Activated T-cell treated with anti-CD3 and anti-CD28 coated beads, Interleukin-2, amount 50 U/mL, for 48 hours (primary cell): Measurements from ENCODE around the gene HEYL.

Source experiments
- DNase-seq, 2 experiments: peaks; one replicate each; pipeline ENCODE4 v3.0.0-alpha.2; 2020

The HEYL gene

DNA sequence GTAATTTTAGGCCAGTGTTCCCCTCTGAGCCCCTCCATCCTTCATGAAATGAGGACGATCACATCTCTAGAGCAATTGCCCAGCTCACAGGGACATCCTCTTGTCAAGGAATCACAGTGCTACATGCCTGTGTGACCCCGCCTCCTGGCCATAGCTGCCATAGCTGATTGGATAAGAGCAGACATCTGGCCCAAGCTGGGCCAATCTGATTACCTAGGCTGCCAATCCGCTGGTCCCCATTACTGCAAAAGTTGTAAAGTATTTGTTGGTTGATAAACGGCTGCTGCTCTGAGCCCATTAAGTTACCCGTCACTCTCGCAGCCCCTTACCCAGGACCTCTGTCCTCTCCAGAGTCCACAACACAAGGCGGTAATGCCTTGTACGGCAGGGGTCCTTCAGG lies 24.1 kb upstream of the HEYL start:
- DNase-seq = no peak

DNA sequence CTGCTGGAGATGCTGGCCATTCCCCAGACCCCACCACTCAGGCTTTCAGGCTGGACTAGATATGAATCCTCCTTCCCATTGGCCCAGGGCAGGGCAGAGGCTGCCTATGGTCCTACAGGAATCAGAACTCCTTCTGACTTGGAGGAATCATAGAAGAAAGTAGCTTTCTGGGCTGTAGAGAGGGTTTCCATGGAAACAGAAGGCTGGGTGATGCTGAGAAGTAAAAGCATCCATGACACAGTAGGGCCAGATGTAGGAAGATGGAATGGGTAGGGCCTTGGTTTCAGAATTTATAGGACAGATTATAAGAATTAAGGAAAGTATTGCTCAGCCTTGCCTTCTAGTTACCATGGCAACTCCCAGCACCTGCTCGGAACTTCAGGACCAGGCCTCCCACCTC lies 23.4 kb upstream of the HEYL start:
- DNase-seq = no peak

DNA sequence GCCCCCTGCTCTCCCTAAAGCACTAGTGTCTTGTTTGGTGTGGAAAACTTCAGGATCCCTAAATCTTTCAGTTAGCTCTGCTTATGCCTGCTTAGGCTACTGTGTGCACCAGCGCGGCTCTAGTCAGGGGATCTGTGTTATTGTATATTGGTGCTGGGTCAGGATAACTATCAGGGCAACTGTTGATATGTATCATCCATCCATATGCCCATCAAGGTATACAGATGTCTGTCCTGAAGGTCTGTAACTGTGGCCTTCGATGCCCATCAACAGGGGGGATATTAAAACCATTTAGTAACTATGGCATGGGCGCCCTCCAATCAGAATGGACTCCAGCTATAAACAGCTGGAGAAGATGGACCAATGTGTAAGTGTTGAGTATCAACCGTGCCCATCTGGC lies 20.1 kb upstream of the HEYL start:
- no peak for DNase-seq

DNA sequence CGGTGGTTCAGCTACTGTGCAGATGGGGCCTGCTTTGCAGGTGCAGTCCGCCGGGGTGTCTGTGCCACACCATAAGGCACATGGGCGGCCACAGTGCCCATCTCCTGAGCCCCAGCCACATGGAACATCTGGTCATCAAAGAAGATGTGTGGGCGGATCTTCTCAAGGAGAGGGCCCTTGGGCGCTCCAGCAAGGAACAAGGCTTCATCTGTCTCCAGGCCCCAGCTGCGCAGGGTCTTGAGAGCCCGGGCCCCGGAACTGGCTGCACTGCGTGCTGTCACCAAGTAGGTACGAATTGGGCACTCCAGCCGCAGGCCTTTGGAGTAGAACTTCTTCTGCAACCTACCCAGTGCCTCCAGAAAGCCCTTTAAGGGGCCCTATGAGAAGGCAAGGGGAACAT lies 19.7 kb upstream of the HEYL start:
- DNase-seq = no peak

DNA sequence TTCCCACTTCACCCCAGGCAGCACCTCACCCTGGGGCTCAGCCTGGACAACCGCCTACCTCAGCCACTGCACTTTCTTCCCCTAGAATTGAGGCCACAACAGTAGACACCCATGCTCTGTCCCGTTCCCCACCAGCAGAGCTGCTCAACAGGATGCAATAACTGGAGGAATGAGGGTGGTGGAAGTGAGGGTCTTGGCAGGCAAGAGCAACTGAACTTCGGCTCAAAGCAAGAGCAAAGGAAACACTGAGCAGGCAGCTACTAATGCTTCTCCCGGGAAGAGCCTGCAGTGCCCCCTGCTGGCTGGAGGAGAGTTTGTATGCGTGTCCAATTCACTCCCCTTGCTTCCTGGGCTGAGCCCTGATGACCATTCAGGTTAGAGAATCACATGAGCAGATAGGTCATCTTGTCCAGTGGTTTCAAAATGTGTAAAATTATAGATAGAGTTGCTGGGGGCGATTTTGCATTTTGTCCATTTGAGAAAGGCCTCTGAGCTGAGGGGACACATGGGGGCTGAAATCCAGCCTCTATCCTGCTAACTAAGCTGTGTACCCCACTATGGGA lies 18.6 kb upstream of the HEYL start:
- peak; percentile 81 to 82 for DNase-seq

DNA sequence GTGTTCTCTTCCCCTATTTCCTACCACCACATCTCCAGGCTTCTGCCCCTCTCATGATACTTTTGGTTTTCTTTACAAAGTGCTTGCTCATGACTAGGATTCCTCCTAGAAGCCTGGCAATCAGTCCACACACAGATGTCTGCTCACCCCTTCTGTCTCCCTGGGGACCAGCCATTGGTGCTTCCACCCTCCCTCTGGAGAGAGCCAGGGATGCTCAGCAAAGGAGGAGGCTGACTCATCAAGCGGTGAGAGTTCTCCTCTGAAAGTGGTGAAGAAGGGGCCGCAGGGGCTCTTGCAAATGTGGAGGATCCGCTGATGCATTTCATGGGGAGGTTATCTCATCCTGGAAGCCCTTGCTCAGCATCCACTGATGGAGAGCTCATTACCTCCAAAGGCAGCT lies 18.0 kb upstream of the HEYL start:
- DNase-seq = no peak

DNA sequence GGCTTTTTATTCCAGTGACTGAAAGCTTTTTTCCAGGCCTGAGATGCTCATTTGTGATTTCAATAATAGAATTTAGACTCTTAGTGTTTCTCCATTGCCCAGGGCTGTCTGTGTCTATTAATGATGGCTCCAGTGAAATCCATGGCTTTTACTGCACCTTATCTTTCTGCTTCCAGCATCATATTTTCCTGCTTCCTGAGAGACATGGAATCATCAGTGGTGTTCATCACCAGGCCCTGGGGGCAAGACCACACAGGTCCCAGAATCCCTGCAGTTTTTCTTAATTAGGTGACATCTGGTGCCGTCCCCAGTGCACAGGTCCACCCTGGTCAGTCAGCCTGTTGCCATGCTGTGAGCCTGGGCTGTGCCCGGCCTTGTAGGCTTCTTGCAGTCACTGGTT lies 16.9 kb upstream of the HEYL start:
- DNase-seq = no peak

DNA sequence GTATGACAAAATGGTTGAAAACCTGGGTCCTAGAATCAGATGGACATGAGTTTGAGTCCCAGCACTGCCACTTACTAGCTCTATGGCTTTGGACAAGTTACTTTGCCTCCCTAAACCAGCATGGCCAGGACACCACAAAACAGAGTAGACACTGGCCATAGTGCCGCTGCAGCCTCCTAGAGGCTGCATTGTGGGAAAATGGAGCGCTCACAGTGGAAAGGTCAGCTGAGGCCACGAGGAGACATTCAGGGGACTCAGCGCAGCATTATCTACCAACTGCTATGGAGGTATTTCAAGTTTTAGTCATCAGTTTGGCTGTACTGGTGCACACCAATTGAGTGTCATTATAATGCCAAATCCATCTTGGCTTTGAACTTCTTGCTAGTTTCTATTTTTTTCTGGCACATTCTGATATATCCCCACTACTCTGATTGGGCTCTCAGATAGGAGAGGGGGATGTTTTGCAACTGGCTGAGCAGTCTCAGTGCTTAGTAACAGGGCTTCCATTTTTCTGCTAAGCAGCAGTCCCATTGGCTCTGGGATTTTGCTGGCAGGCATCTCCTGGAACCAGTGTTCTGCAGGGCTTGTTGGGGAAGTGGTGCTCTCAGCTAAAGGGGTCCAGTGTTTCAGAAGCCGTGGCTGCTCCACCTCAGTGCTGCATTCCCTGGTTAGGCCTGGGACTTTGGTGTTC lies 16.3 kb upstream of the HEYL start:
- DNase-seq = no peak

DNA sequence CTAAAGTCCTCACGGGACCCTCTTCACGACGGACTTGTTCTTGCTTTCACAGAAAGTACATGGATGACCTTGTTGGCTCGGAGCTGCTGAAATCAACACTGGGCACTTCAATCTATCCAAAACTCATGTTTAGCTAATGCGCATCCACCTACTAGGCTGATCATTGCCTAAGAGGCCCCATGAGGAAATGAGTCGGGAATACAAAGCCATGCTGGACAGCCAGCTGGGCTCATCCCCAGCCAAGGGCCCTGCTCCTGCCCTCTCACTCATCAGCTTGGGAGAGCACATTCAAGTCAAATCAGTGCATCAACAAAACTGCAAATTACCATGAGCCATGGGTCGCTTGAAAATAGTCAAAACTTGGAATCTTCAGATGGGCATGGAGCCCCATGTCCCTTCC lies 14.8 kb upstream of the HEYL start:
- no peak for DNase-seq

DNA sequence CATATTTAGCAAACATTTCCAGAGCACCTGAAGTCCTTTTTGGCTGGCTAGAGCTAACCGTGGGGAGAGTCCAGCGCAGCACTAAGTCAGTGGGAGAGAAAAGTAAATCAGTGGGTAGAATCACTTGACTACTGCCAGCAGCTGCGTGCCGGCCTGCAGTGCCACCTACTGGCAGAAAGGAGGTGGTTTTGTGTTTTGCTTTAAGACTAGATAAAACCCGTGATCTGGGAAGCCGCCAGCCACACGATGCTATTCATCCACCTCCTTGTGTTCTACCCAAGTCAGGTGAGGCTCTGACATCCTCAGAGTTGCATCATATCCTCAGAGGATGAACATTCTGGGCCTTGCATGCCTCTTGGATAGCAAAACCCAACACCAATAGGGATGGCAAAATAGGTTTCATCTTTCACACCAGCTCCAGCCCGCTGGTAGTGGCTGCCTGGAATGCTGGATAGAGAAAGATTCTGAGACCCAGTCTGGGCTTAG lies 14.1 kb upstream of the HEYL start:
- DNase-seq = peak; percentile 83 to 84

DNA sequence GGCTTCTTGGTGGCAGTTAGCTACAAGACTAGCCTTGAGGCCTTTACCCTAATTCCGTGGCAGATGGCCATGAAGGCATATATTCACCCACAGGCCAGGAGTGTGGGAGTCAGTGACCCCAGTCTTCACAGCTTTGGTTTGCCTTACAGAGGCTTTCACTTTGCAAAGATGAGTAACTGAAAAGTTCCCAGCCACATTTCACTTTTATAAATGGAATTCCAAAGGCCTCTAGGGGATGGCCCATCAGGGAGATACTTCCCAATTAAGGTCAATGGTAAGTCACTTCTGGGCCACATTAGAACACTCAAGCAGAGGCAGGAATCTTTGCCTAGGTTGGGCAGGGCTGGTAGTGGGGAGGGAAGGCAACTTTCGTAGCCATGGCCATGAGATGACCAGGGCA lies 13.1 kb upstream of the HEYL start:
- DNase-seq = no peak

DNA sequence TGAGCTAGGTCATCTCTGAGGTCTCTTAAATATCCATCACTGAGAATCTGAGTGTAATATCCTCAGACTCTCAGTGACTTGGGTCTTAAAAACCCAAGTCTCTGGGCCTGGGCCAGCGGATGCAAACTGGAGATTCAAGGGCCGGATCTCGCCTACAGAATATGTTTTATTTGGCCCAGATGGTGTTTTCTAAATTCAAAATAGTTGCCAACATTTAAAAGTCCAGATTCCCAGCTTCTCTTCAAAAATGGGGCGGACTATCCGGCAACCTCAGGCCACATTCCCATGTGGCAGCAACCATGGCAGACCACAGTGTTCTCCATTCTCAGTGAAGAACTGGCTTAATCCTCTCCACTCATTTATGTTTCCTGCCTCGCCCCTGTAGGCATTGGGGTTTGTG lies 12.7 kb upstream of the HEYL start:
- no peak for DNase-seq

DNA sequence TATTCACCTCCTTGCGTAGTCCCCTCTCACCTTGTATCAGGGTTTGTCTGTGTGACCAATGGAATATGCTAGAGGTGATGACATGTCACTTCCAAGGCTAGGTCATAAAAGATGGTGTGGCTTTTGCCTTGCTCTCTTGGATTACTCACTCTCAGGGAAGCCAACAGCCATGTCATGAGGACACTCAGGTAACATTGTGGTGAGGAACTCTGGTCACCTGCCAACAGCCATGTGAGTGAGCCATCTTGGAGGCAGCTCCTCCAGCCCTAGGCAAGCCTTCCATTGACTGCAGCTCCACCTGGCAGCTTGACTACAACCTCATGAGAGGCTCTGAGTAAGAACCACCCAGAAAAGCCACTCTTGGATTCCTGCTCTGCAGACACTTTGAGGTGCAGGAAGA lies 11.0 kb upstream of the HEYL start:
- no peak for DNase-seq

DNA sequence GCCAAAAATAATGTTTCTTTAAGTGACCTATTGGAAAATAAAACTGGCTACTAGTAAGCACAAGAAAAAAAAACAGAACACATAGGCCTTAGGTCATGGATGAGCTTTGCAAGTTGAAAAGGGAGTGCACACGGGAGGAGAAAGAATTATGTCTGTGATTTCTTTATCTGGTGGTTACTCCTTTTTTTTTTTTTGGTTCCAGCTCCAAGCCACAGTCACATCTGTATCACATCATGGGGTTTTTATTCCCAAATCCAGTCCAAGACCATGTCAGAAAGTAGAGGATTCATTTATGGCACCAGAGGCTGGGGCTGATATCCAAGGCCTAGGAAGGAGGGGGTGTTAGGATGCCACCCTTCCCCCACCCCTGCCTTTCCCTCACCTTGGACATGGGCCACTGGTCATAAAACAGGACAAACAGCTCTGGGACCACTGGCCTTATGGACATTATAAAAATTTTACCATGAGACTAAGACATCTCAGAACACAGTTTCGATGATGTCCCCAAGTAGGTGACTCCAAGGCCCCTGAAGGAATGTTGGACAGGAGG lies 10.3 kb upstream of the HEYL start:
- DNase-seq = no peak

DNA sequence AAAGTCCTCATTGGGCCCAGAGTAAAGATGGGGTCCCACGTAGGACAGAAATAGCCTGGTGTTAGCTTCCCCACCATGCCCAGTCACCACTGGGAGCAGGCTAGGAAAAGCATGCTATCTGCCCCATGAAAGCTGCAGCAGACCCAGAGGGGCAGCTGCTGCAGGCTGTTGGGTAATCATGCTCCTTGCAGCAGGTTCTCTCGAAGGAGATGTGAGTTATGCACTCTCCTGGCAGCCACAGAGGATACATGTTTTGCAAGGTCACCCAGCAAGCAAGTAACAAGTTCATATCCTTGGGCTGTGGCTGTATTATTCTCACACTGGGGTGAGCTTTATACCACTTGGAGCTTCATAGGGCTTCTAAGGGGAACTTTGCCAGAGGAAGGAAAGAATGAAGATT lies 9.1 kb upstream of the HEYL start:
- no peak for DNase-seq

DNA sequence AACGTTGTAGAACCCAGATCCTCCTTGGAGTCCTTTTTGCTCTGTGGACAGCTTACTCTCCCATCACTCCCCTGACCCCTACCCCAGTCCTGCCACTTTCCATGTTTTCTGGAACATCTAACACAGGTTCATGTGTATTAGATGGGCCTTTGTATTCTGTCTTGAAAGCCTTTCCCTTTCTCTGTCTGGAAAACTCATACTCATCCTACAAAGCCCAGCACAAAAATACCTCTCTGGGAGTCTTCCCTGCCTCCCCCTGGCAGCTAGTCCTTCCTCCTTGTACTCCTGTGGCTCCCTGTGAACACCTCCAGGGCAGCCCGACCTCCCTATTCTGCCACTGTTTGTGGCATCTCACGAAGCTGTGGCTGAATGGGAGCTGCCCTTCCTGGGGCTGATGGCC lies 7.8 kb upstream of the HEYL start:
- DNase-seq = no peak

DNA sequence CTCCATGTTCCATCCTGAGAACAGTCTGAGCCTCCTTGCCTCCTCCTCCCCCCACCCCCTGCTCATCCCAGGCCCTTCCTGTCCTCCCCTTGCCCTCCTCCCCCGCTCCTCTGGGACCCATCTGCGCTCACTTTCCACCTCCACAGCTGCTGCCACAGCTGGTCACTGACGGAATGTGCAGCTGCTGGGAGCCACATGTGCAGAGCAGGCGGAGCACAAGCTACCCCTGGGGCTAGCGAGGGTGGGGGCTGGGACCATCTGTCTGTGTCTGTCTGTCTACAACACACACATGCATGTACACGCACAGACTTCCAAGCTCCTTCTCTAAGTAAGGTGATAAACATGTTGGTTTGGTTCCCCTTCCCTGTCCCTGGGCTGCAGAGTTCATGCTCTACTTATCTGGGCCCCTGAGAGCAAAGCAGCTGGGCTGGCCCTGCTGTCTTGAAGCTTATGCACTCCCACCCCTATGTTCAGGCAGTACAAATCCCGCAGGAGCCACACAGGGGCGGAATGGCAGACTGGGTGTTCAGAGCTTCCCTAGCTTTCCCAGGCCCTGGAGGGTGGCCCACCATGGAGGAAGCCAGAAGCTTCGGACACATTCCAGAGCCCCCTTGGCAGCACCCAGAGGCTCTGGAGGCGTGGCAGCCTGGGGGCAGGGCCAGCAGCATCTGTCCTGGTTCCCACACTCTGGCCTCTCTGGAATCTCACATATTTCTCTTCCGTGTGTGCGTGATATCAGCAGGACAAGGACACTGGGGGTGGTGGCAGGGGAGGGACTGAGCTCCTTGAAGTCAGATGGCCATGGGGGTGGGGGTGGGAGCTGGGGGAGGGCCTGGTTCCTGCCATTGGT lies 7.0 kb upstream of the HEYL start:
- DNase-seq = no peak

DNA sequence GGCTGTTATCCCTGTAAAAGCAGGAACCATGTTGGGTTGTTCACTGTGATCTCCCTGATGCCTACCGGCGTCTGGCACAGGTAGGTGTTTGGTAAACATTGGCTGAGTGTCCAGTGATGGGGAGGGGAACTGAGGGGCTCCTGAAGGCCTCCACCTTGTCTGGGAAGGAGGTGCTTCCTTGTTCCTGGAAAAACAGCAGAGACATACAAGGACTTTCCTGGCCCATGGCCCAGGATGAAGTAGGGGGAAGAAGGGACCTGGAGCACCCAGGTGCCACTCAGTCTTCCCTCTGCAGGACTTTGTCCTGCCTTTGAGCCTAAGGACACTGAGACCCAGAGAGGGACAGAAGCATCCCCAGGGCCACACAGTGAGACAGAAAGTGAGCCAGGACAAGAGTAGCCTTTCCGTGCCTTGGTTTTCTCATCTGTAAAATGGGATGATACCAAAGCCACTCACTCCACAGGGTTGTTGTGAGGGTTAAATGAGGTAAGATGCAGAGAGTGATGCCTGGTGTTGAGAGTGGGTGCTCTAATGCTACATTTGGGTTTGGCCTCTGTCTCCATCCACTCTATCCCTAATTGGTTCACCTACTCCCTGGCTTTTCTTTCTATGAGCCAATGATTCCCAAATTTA lies 6.1 kb upstream of the HEYL start:
- DNase-seq = no peak

DNA sequence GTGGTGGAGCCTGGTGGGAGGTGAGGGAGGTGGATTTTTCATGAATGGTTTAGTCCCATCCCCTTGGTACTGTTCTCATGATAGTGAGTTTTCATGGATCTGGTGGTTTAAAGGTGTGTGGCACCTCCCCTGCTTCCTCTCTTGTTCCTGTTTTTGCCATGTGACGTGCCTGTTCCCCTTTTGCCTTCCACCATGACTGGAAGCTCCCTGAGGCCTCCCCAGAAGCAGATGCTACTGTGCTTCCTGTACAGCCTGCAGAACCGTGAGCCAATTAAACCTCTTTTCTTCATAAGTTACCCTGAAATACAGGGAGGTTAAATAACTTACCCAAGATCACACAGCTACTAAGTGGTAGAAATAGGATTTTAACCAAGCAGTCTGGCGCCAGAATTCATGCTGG lies 4.3 kb upstream of the HEYL start:
- no peak for DNase-seq

DNA sequence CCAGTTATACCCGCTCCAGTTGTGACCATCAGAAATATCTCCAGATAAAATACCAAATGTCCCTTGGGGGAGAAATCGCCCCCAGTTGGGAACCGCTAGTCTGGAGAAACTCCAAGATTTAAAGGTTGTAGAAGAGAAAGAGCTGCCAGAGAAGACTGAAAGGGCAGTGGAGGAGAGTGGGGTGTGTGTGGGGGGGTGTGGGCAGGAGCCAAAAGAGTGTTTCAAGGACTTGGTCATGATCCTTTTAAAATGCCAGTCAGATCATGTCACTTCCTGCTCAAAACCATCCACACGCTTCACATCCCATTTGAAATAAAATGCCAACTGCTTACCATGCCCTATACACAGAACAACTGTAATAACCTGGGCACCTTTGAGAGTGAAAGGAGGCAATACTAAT lies 3.4 kb upstream of the HEYL start:
- DNase-seq = no peak

DNA sequence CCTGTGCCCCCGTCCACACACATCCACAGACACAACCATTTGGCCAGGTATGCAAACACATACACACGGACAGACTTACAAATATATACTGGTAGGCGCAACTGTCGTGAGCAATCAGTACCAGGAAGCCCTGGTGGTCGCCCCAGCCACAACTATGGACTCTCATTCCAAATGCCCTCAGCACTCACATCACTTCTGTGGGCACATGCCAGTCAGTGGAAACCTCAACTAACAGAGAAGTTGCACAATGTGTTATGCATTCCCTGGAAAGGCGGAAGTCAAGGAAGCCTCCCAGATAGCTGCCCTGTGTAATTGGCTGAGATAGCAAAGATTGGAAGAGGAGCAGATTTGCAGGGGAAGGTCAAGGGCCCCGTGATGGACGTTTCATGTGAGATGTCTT lies 1.4 kb upstream of the HEYL start:
- no peak for DNase-seq

DNA sequence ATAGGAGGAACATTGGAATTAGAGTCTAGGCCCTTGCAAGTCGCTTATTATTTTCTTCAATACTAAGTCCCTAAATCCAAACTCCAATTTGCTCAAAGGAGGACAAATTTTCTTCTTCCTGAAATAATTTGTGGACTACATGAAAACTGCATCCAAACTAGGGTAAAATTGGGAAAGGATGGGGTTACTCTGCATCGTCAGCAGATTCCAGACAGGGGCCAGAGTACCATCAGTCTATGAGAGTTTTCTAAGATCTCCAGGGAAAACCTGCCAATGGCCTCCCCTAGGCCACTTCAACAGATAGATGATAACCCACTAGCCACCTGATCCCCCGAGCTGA lies 508 bp downstream of the HEYL start:
- DNase-seq = no peak

DNA sequence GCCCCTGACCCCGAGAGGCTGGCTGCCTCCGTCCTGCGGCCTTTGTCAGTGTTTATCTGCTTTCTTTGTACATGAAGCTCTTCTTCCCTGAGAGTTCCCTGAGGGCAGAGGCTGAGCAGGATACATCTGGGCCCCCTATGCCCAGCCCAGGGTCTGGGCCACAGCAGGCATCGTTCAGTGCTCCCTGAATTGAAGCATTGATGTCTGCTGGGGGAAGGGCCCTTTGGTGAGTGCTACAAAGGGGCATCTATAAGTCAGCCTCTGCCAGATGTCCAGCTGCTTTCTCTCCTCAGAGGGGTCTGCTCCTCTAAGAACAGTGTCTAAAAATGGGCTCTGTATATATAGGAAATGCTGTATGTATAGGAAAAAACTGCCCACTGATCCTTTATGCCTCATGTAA lies 2.1 kb downstream of the HEYL start:
- no peak for DNase-seq

DNA sequence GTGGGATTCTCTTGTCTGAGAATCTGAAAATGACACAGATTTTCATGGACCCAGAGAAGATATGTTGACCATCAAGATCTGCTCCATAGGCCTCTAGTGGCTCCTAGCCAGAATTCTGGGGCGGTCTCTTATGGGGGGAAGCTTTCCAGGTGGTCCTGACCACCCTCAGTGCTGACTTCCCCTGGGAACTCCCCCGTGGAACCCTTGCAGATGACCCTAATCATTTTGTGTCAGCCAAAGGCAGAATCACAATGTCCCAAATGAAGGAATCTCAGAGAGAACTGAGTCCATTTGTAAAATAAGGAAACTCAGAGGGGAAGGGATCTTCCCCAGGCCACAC lies 3.6 kb downstream of the HEYL start:
- no peak for DNase-seq
